Measurements from ENCODE around the gene PCNX2. TPM values are rescaled to one million over a fixed set of nuclear protein-coding genes. Genes with fewer than 3 reads are reported as not detected.
A peak's percentile ranks its signal among the peaks of the same experiment; 100 is the strongest.

Gene PCNX2
- total and polyA plus RNA-seq, 2 experiments from 2014 or later: 3.9 to 11.0 TPM

DNA sequence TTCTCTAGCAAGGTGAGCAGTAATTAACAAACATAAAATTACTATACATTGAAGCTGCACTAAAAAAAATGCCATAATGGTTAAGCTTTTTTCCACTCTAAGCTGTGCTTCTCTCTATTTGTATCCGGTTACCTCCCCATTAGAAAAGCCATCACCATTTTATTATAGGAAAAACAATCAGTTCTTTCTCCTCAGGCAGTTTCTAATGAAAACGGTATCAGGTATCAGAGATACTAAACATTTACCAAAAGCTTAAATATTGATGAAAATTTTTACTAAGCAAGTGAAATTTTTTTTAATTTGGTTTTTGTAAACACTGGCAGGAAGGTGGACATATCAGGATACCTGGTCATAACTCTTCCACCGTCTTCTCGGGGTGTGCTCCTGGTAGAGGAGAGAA lies 330.9 kb downstream of the PCNX2 start:
- H3K9me2 ChIP-seq (replicated peaks; ENCODE audit: insufficient read depth): no peaks in the 10 kb centered on the region
- H3K27me3 ChIP-seq: no peaks in the 10 kb centered on the region
- H3K4me3 ChIP-seq: no peak overlapping the region
- peaks cover 7% of the 10 kb centered on the region for H3K79me2 ChIP-seq
- TF ChIP-seq, protein P1, sequence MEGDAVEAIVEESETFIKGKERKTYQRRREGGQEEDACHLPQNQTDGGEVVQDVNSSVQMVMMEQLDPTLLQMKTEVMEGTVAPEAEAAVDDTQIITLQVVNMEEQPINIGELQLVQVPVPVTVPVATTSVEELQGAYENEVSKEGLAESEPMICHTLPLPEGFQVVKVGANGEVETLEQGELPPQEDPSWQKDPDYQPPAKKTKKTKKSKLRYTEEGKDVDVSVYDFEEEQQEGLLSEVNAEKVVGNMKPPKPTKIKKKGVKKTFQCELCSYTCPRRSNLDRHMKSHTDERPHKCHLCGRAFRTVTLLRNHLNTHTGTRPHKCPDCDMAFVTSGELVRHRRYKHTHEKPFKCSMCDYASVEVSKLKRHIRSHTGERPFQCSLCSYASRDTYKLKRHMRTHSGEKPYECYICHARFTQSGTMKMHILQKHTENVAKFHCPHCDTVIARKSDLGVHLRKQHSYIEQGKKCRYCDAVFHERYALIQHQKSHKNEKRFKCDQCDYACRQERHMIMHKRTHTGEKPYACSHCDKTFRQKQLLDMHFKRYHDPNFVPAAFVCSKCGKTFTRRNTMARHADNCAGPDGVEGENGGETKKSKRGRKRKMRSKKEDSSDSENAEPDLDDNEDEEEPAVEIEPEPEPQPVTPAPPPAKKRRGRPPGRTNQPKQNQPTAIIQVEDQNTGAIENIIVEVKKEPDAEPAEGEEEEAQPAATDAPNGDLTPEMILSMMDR (IDR thresholded peaks at IDR 0.05; ENCODE audit: poor library complexity): no peak
- TF ChIP-seq EZH2phosphoT487 (IDR thresholded peaks at IDR 0.05; ENCODE audit: low read depth, severe bottlenecking, unreplicated experiment) (no peak), EZH2 (IDR thresholded peaks at IDR 0.05; ENCODE audit: borderline replicate concordance) (no peak)
- no peaks in the 10 kb centered on the region for H4K20me1 ChIP-seq (ENCODE audit: insufficient read depth, poor library complexity, severe bottlenecking)
- no peak overlapping the region for H3K27ac ChIP-seq
- H3K9me3 ChIP-seq (ENCODE audit: low read depth): no peaks in the 10 kb centered on the region
- 68% methylated on average over 4 of the region's 4 CpGs for WGBS (ENCODE audit: low lambda C conversion rate, missing lambda C conversion rate)
- H3K4me2 ChIP-seq: no peak overlapping the region
- no peak overlapping the region for H2AFZ ChIP-seq
- H3K4me1 ChIP-seq (ENCODE audit: insufficient read depth): peaks cover 32% of the 10 kb centered on the region
- DNase-seq (ENCODE audit: low spot score): no peak
- no peaks in the 10 kb centered on the region for H3K36me3 ChIP-seq (replicated peaks; ENCODE audit: insufficient read depth, low read depth)

DNA sequence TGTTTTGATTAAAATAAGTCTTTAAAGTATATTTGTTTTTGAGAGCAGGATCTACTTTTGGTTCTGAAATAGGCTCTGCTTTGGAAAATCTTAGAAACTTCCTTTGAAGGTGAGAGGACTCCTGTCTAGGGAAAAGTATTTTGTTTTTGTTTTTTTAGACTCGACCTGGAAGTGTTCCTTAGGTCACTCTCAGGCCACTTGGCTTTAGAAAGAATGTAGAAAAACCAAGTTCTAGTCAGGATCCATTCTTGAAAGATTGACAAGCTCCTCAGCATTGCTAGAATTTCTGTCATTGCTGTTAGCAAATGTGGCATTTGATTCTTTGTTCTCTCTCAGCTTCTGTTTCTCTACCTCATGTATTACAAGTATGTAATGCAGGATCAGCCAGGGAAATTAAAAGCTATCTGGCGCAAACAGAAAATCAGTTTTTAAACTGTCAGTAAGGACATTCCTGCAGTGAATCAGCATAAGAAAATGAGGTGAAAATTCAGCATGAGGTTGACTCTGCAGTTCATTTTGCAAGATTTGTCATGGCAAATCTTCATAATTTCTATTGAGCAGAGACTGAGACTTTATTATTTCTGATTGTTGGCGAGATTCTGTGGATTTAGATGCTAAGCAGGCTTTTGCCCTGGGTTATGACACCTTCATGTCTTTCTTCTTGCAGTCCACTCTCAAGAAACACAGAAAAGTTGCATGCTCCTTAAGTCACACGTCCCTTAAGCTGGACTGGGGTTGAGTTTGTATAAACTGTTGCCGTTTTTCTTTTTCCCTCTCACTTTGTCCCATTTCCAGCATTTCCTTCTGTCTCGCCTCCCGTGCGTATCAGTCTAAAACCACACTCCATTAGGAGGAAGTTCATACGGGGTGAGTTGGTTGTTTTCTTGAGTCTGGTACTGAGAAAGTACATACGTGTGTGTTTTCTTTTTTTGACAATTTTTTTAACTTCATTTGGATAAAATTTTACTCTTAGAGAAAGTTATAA lies 332.5 kb downstream of the PCNX2 start:
- H3K79me2 ChIP-seq: peaks cover 9% of the 10 kb centered on the region
- peaks cover 24% of the 10 kb centered on the region for H3K4me1 ChIP-seq (ENCODE audit: insufficient read depth)
- H3K27me3 ChIP-seq: no peaks in the 10 kb centered on the region
- WGBS (ENCODE audit: low lambda C conversion rate, missing lambda C conversion rate): 68% methylated on average over 10 of the region's 10 CpGs
- TF ChIP-seq, protein P1 (IDR thresholded peaks at IDR 0.05; ENCODE audit: poor library complexity): no peak
- no peak for TF ChIP-seq EZH2phosphoT487 (IDR thresholded peaks at IDR 0.05; ENCODE audit: low read depth, severe bottlenecking, unreplicated experiment)
- no peak for TF ChIP-seq EZH2 (IDR thresholded peaks at IDR 0.05; ENCODE audit: borderline replicate concordance)
- H4K20me1 ChIP-seq (ENCODE audit: insufficient read depth, poor library complexity, severe bottlenecking): no peaks in the 10 kb centered on the region
- no peaks in the 10 kb centered on the region for H3K36me3 ChIP-seq (replicated peaks; ENCODE audit: insufficient read depth, low read depth)
- H2AFZ ChIP-seq: no peak overlapping the region
- no peaks in the 10 kb centered on the region for H3K9me3 ChIP-seq (ENCODE audit: low read depth)
- H3K27ac ChIP-seq: no peak overlapping the region
- no peak for DNase-seq (ENCODE audit: low spot score)
- peak overlapping the region; percentile 22 for H3K4me2 ChIP-seq
- no peak overlapping the region for H3K4me3 ChIP-seq
- H3K9me2 ChIP-seq (replicated peaks; ENCODE audit: insufficient read depth): no peaks in the 10 kb centered on the region

DNA sequence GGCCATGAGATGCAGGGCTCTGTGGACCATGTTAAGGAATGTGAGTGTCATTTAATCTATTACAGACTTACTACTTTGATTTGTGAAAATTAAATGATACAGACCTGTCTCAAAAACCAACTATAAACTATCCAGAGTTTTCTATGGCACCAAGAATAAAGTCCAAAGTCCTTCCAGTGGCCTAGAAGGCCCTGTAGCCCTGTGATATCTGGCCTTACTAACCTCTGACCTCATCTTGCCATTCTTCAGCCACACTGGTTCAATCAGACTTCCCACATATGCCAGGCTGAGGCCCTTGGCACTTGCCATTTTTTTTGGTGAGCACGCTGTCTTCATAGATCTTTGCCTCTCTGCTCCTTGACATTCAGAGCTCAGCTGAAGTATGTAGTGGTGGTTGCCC lies 337.5 kb downstream of the PCNX2 start:
- no peaks in the 10 kb centered on the region for H3K9me3 ChIP-seq (ENCODE audit: low read depth)
- no peak overlapping the region for H3K4me2 ChIP-seq
- no peak for DNase-seq (ENCODE audit: low spot score)
- no peaks in the 10 kb centered on the region for H4K20me1 ChIP-seq (ENCODE audit: insufficient read depth, poor library complexity, severe bottlenecking)
- no peak overlapping the region for H3K27ac ChIP-seq
- no peaks in the 10 kb centered on the region for H3K27me3 ChIP-seq
- peaks cover 6% of the 10 kb centered on the region for H3K4me1 ChIP-seq (ENCODE audit: insufficient read depth)
- H2AFZ ChIP-seq: no peak overlapping the region
- peaks cover 36% of the 10 kb centered on the region for H3K79me2 ChIP-seq
- no peaks in the 10 kb centered on the region for H3K9me2 ChIP-seq (replicated peaks; ENCODE audit: insufficient read depth)
- no peak overlapping the region for H3K4me3 ChIP-seq
- WGBS (ENCODE audit: low lambda C conversion rate, missing lambda C conversion rate): 100% methylated on average over 1 of the region's 1 CpG
- no peaks in the 10 kb centered on the region for H3K36me3 ChIP-seq (replicated peaks; ENCODE audit: insufficient read depth, low read depth)
- TF ChIP-seq, protein P1 (IDR thresholded peaks at IDR 0.05; ENCODE audit: poor library complexity): no peak
- TF ChIP-seq EZH2 (IDR thresholded peaks at IDR 0.05; ENCODE audit: borderline replicate concordance): no peak
- no peak for TF ChIP-seq EZH2phosphoT487 (IDR thresholded peaks at IDR 0.05; ENCODE audit: low read depth, severe bottlenecking, unreplicated experiment)

Data from hepatocyte (in vitro differentiated cells).